Activated naive CD4-positive, alpha-beta T cell treated with anti-CD3 and anti-CD28 coated beads, Interleukin-2, amount 10 ng/mL, durations not matched to agents 7 days and 5 days (primary cell): ENCODE data around the gene POLR2B.
"Not testable (repeated sequence)": the region's sequence is repeated elsewhere in the genome, so short reads cannot be mapped to it uniquely, and the experiment has no call there.

Experiments
- CTCF ChIA-PET: fragments of 350-600 bp; sonication (Branson Sonifier 250); formaldehyde crosslinking; loops from one replicate; lab custom pipeline; 2021; ENCODE audit warnings: antibody characterized with exemption; lab: Charles Lee
- DNase-seq: peaks from one replicate; pipeline ENCODE4 v3.0.0-alpha.2; 2020
- H3K27ac Mint-ChIP-seq: one replicate; pipeline ENCODE4 v1.8.0; 2021; ENCODE audit warnings: mild to moderate bottlenecking, moderate library complexity, mixed read lengths
- H3K27me3 Mint-ChIP-seq: one replicate; pipeline ENCODE4 v1.8.0; 2021; ENCODE audit warnings: mild to moderate bottlenecking, mixed read lengths
- H3K36me3 Mint-ChIP-seq: one replicate; pipeline ENCODE4 v1.8.0; 2021; ENCODE audit warnings: mixed read lengths
- H3K4me1 Mint-ChIP-seq: one replicate; pipeline ENCODE4 v1.8.0; 2021; ENCODE audit warnings: mixed read lengths
- H3K4me3 Mint-ChIP-seq: one replicate; pipeline ENCODE4 v1.8.0; 2021; ENCODE audit warnings: mild to moderate bottlenecking, moderate library complexity, mixed read lengths
- H3K9me3 Mint-ChIP-seq: one replicate; pipeline ENCODE4 v1.8.0; 2021; ENCODE audit warnings: mixed read lengths

POLR2B gene

DNA sequence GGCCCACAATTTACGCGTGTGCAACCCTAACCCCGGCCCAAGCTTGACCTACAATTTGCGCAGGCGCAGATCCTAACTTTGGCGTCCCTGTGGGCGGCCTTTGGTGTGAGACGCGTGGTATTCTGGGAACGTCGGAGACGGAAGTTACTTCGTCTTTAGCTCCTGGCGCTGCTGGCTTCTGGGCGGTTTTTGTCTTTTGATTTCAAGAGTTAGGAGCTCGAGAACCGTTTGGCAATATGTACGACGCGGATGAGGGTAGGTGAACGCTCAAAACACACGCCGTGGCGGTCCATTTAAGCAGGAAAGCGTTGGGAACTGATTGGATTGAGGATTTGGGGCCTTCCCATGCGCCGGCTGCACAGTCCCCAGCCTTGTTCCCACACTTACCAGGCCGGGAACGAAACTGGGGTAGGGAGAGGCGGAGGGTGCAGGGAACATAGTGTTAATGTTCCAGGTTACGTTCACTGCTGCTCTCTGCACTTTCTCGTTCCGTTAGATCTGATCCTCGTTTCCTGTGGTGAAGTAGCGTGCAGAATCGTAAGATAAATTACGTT lies at the start of gene POLR2B:
Gene POLR2B (plus strand): TSS at position 147 of the 554 bp plus-strand sequence. CDS start 90 bp downstream, at position 237.
- Mint-ChIP-seq H3K27me3 (no peaks in the 10 kb centered on the region), H3K9me3 (peaks cover under 1% of the 10 kb centered on the region), H3K4me3 (peak within 1 kb of the TSS; percentile 95), H3K36me3 (peaks cover 25% of the 10 kb centered on the region), H3K27ac (peak within 1 kb of the TSS; percentile 97), H3K4me1 (peaks cover 51% of the 10 kb centered on the region)
- CTCF ChIA-PET, result interaction anchor here (0.9 to 2.9 kb wide), 3 partner anchors 18 to 70 kb away, joined by 4 to 10 read pairs (median 5); no protein-coding TSS in a partner anchor
- peak; percentile 92 for DNase-seq

GRCh38 chr4:56930638-56931037 lies 48.1 kb upstream of the POLR2B start:
- no peak for DNase-seq
- H3K27me3 Mint-ChIP-seq, result no peaks in the 10 kb centered on the region
- H3K9me3 Mint-ChIP-seq, result no peaks in the 10 kb centered on the region
- H3K27ac Mint-ChIP-seq, result no peak overlapping the region
- H3K4me3 Mint-ChIP-seq, result no peak overlapping the region
- peaks cover 8% of the 10 kb centered on the region for H3K4me1 Mint-ChIP-seq
- peaks cover 44% of the 10 kb centered on the region for H3K36me3 Mint-ChIP-seq
- CTCF ChIA-PET, result no interaction called here

GRCh38 chr4:56931924-56932323 lies 46.8 kb upstream of the POLR2B start:
- Mint-ChIP-seq H3K36me3 (peaks cover 46% of the 10 kb centered on the region), H3K4me1 (peaks cover 8% of the 10 kb centered on the region), H3K9me3 (no peaks in the 10 kb centered on the region), H3K27ac (no peak overlapping the region), H3K4me3 (no peak overlapping the region), H3K27me3 (no peaks in the 10 kb centered on the region)
- CTCF ChIA-PET, result no interaction called here
- DNase-seq, result no peak

- peak overlapping the region; percentile 8 for H3K27ac Mint-ChIP-seq
- no peak for DNase-seq
- H3K27me3 Mint-ChIP-seq, result no peaks in the 10 kb centered on the region
- H3K4me1 Mint-ChIP-seq, result no peaks in the 10 kb centered on the region
- no peaks in the 10 kb centered on the region for H3K9me3 Mint-ChIP-seq
- CTCF ChIA-PET, result no interaction called here
- peaks cover 37% of the 10 kb centered on the region for H3K36me3 Mint-ChIP-seq
- no peak overlapping the region for H3K4me3 Mint-ChIP-seq
These were observed 41.4 kb upstream of the POLR2B start for GRCh38 chr4:56937262-56937661.

DNA sequence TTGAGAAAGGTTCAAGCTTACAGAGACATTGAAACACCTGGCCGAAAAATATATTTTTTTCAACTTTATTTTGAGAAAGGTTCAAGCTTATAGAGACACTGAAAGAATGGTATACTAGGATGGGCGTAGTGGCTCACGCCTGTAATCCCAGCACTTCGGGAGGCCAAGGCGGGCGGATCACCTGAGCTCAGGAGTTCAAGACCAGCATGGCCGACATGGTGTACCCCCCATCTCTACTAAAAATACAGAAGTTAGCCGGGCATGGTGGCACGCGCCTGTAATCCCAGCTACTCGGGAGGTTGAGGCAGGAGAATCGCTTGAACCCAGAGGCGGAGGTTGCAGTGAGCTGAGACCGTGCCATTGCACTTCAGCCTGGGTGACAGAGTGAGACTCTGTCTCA lies 38.9 kb upstream of the POLR2B start:
- not testable (repeated sequence) for DNase-seq, H3K27me3 Mint-ChIP-seq, H3K4me3 Mint-ChIP-seq, H3K4me1 Mint-ChIP-seq, H3K9me3 Mint-ChIP-seq, H3K27ac Mint-ChIP-seq
- peaks cover 26% of the 10 kb centered on the region for H3K36me3 Mint-ChIP-seq
- CTCF ChIA-PET, result interaction anchor here (1.0 kb wide), 1 partner anchor 48 kb away, joined by 3 read pairs; no protein-coding TSS in a partner anchor

DNA sequence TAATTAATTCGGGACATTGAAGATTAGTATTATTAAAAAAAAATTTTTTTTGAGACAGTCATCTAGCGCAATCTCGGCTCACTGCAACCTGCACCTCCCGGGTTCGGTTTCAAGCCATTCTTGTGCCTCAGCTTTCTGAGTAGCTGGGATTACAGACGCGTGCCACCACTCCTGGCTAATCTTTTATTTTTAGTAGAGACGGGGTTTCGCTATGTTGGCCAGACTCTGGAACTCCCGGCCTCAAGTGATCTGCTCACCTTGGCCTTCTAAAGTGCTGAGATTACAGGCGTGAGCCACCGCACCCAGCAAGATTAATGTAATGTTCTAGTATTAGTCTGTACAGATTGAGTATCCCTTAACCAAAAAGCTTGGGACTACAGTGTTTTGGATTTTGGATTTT lies 38.3 kb upstream of the POLR2B start:
- no peaks in the 10 kb centered on the region for H3K4me1 Mint-ChIP-seq
- no peak overlapping the region for H3K4me3 Mint-ChIP-seq
- peaks cover 26% of the 10 kb centered on the region for H3K36me3 Mint-ChIP-seq
- CTCF ChIA-PET, result no interaction called here
- H3K27ac Mint-ChIP-seq, result no peak overlapping the region
- no peaks in the 10 kb centered on the region for H3K27me3 Mint-ChIP-seq
- no peaks in the 10 kb centered on the region for H3K9me3 Mint-ChIP-seq
- no peak for DNase-seq

- no peak for DNase-seq
- no peak overlapping the region for H3K4me3 Mint-ChIP-seq
- peaks cover 26% of the 10 kb centered on the region for H3K36me3 Mint-ChIP-seq
- no peaks in the 10 kb centered on the region for H3K27me3 Mint-ChIP-seq
- H3K9me3 Mint-ChIP-seq, result no peaks in the 10 kb centered on the region
- H3K27ac Mint-ChIP-seq, result no peak overlapping the region
- CTCF ChIA-PET, result no interaction called here
- H3K4me1 Mint-ChIP-seq, result no peaks in the 10 kb centered on the region
These were observed 37.7 kb upstream of the POLR2B start for GRCh38 chr4:56940971-56941370.

- H3K27me3 Mint-ChIP-seq, result no peaks in the 10 kb centered on the region
These were observed 37.3 kb upstream of the POLR2B start for GRCh38 chr4:56941403-56941802.

DNA sequence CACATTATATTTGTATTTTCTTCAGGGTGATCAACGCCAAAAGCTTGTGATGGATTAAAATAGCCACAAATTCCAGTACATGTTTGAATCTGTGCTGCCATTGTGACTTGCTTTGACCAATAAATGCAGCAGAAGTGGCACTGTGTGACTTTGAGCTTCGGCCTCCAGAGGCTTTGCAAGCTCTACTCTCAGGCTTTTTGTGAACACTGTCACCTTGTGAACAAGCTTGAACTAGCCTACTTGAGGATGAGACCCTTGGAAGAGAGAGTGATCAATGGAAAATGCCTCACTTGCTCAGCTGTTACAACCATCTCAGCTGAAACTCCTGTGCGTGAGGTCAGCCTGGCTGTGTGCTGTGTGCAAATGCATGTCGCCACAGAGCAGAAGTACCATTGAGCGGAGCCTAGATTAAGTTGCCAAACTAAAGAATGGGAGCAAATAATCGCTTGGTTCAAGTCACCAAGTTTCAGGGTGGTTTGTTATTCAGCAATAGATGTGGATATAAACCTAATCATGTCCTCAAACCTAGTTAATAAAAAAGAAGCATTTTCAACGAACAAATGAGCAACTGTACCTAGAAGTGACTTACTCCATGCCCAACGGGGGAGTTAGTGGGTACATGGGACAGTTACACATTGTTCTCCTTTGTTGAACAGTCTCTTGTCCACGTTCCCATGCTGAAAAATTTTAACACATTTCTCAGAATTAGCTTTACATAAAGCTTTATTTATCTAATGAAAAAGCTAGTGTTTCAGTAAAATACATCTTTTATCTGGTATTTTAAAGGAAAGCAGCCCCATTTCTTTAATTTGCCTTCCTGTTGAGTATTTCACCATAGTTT lies 24.8 kb upstream of the POLR2B start:
- H3K4me3 Mint-ChIP-seq, result no peak overlapping the region
- no peaks in the 10 kb centered on the region for H3K27me3 Mint-ChIP-seq
- DNase-seq, result no peak
- no peaks in the 10 kb centered on the region for H3K36me3 Mint-ChIP-seq
- no peak overlapping the region for H3K27ac Mint-ChIP-seq
- H3K9me3 Mint-ChIP-seq, result no peaks in the 10 kb centered on the region
- CTCF ChIA-PET, result interaction anchor here (1.4 kb wide), 1 partner anchor 41 kb away, joined by 3 read pairs; no protein-coding TSS in a partner anchor
- H3K4me1 Mint-ChIP-seq, result no peaks in the 10 kb centered on the region

More at GRCh38 chr4:56941403-56941802, 37.3 kb upstream of the POLR2B start:
- Mint-ChIP-seq H3K27ac (no peak overlapping the region), H3K4me3 (no peak overlapping the region), H3K36me3 (peaks cover 26% of the 10 kb centered on the region), H3K4me1 (no peaks in the 10 kb centered on the region), H3K9me3 (no peaks in the 10 kb centered on the region)
- CTCF ChIA-PET, result no interaction called here
- DNase-seq, result no peak

- Mint-ChIP-seq H3K4me1 (no peaks in the 10 kb centered on the region), H3K9me3 (no peaks in the 10 kb centered on the region), H3K4me3 (no peak overlapping the region), H3K36me3 (peaks cover 10% of the 10 kb centered on the region), H3K27me3 (no peaks in the 10 kb centered on the region), H3K27ac (no peak overlapping the region)
- CTCF ChIA-PET, result interaction anchor here (1.1 kb wide), 1 partner anchor 206 kb away, joined by 4 read pairs; no protein-coding TSS in a partner anchor
- DNase-seq, result no peak
These were observed 20.6 kb upstream of the POLR2B start for GRCh38 chr4:56958111-56958517.

DNA sequence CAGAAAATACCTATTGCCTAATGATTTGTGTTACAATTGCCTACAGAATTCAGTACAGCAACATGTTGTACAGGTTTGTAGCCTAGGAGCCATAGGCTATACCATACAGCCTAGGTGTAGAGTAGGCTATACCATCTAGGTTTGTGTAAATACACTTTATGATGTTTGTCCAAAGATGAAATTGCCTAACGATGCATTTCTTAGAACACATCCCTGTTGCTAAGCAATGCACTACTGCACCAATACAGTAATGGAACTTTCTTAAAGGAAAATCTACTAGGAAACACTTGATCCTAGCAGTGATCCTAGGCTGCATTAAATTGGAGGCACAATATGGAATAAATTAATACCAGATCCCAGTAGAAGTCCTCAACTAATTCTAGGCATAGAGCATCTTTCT lies 19.6 kb upstream of the POLR2B start:
- Mint-ChIP-seq H3K27ac (no peak overlapping the region), H3K27me3 (no peaks in the 10 kb centered on the region), H3K9me3 (no peaks in the 10 kb centered on the region), H3K4me3 (no peak overlapping the region), H3K36me3 (peaks cover 14% of the 10 kb centered on the region), H3K4me1 (no peaks in the 10 kb centered on the region)
- CTCF ChIA-PET, result interaction anchor here (0.6 kb wide), 1 partner anchor 26 kb away, joined by 3 read pairs; no protein-coding TSS in a partner anchor
- no peak for DNase-seq

- H3K9me3 Mint-ChIP-seq, result no peaks in the 10 kb centered on the region
- no peaks in the 10 kb centered on the region for H3K27me3 Mint-ChIP-seq
- H3K4me3 Mint-ChIP-seq, result no peak overlapping the region
- H3K4me1 Mint-ChIP-seq, result no peaks in the 10 kb centered on the region
- CTCF ChIA-PET, result interaction anchor here (0.6 to 2.8 kb wide), 9 partner anchors 9 to 490 kb away, joined by 3 to 10 read pairs (median 3); partner anchors contain the start of gene NOA1
- no peak for DNase-seq
- no peak overlapping the region for H3K27ac Mint-ChIP-seq
- peaks cover 28% of the 10 kb centered on the region for H3K36me3 Mint-ChIP-seq
These were observed 17.6 kb upstream of the POLR2B start for GRCh38 chr4:56961107-56961500.

DNA sequence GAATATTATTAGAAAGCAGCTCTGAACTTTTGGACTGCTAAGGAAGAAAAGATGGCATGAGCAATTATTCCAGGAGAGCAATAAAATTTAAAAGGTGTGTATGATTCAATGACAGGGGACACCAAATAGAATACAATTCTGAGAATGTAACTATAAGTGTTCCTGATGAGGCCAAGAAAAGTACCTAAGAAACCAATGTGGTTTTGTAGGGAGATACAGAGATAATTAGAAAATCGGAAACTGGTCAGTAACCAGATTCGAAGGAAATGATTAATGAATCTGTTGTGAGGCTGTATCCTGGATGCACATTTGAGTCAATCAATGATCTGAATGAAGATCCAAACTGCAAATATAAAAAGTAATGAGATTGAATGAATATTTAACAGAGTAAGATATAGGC lies 7.3 kb upstream of the POLR2B start:
- H3K27me3 Mint-ChIP-seq, result no peaks in the 10 kb centered on the region
- H3K4me3 Mint-ChIP-seq, result no peak overlapping the region
- no peak overlapping the region for H3K27ac Mint-ChIP-seq
- peaks cover 62% of the 10 kb centered on the region for H3K36me3 Mint-ChIP-seq
- peaks cover 12% of the 10 kb centered on the region for H3K9me3 Mint-ChIP-seq
- peaks cover 43% of the 10 kb centered on the region for H3K4me1 Mint-ChIP-seq
- CTCF ChIA-PET, result no interaction called here
- DNase-seq, result no peak

DNA sequence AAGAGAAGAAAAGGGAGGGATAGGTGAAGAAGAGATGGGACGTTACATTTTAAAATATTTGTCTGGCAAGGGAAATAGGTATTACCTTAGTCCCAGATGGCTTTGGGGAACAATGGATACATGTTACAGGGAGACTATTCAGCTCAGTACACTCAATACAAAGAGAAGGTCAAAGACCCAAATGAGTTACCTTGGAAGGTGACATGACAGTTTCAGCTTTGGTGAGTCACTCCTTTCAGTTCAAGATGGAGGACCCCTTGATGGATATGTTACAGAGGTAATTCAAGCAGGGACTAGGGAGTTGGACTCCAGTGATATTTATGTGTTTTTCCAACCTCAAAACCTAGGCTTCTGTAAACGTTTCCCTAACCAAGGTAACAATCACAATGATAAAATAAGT lies 6.3 kb upstream of the POLR2B start:
- no peak for DNase-seq
- Mint-ChIP-seq H3K27ac (no peak overlapping the region), H3K4me3 (no peak overlapping the region), H3K4me1 (peaks cover 43% of the 10 kb centered on the region), H3K27me3 (no peaks in the 10 kb centered on the region), H3K36me3 (peaks cover 55% of the 10 kb centered on the region), H3K9me3 (peaks cover 12% of the 10 kb centered on the region)
- CTCF ChIA-PET, result interaction anchor here (2.9 kb wide), 1 partner anchor 11 kb away, joined by 10 read pairs; no protein-coding TSS in a partner anchor
